ENCODE measurements around the gene NIPAL3. TPM values are rescaled to one million over a fixed set of nuclear protein-coding genes. Genes with fewer than 3 reads are reported as not detected.

NIPAL3 gene
- polyA plus RNA-seq, 1 donor (not counting 4 experiments of a cell fraction or from before 2014, with no cell fraction given), result 30.5 TPM

GRCh38 chr1:24470592-24470991 lies 55.0 kb downstream of the NIPAL3 start:
- no peak overlapping the region for H2AFZ ChIP-seq (ENCODE audit: control insufficient read depth, low read length)
- no peaks in the 10 kb centered on the region for H3K4me1 ChIP-seq (ENCODE audit: control insufficient read depth, extremely low read depth, insufficient read depth, low read length)
- H3K9me1 ChIP-seq (ENCODE audit: control insufficient read depth, extremely low read depth, insufficient read depth, low read length), result no peaks in the 10 kb centered on the region
- H3K4me3 ChIP-seq (ENCODE audit: control insufficient read depth in 2 of 3, extremely low read depth in 1 of 3, insufficient read depth in 2 of 3, low read depth in 1 of 3, low read length in 3 of 3), result no peak overlapping the region
- no peaks in the 10 kb centered on the region for H4K20me1 ChIP-seq (ENCODE audit: control insufficient read depth, extremely low read depth, insufficient read depth, low read length)
- H3K4me2 ChIP-seq (ENCODE audit: control insufficient read depth, extremely low read depth, insufficient read depth, low read depth, low read length), result no peak overlapping the region
- no peaks in the 10 kb centered on the region for H3K27me3 ChIP-seq (ENCODE audit: control insufficient read depth, extremely low read depth, insufficient read depth, low read length)
- no peaks in the 10 kb centered on the region for H3K79me2 ChIP-seq (ENCODE audit: control insufficient read depth, insufficient read depth, low read length)
- H3K27ac ChIP-seq (ENCODE audit: control insufficient read depth, insufficient read depth, low read length), result no peak overlapping the region
- peaks cover 6 to 19% of the 10 kb centered on the region in 2 experiments for H3K36me3 ChIP-seq (ENCODE audit: control insufficient read depth in 2 of 2, extremely low read depth in 1 of 2, insufficient read depth in 2 of 2, low read length in 2 of 2)
- dilution Hi-C loops (cut with MboI; ENCODE audit: extremely low pct_ligation_motif_present, low sequenced_read_pairs), result no loop called here
- no peak overlapping the region for H3K9ac ChIP-seq (ENCODE audit: control insufficient read depth, extremely low read depth, insufficient read depth, low read length)
- FAIRE-seq (no peak), DNase-seq (ENCODE audit: low read depth, low spot score) (no peak)
- H3K9me3 ChIP-seq (ENCODE audit: control insufficient read depth, low read depth, low read length), result no peaks in the 10 kb centered on the region
- no peak for TF ChIP-seq EZH2 (IDR thresholded peaks at IDR 0.05; ENCODE audit: low read length)
- no peak for TF ChIP-seq CTCF (optimal IDR thresholded peaks at IDR 0.05 in 1 of 3, IDR thresholded peaks at IDR 0.05 in 1 of 3, conservative IDR thresholded peaks at IDR 0.05 in 1 of 3; ENCODE audit: extremely low read depth in 1 of 3, insufficient read depth in 2 of 3, low read length in 3 of 3)

GRCh38 chr1:24472527-24473251 lies 57.1 kb downstream of the NIPAL3 start:
- Histone ChIP-seq H3K27ac (ENCODE audit: control insufficient read depth, insufficient read depth, low read length) (no peak overlapping the region), H3K9me1 (ENCODE audit: control insufficient read depth, extremely low read depth, insufficient read depth, low read length) (no peaks in the 10 kb centered on the region), H3K79me2 (ENCODE audit: control insufficient read depth, insufficient read depth, low read length) (no peaks in the 10 kb centered on the region), H2AFZ (ENCODE audit: control insufficient read depth, low read length) (no peak overlapping the region), H3K4me1 (ENCODE audit: control insufficient read depth, extremely low read depth, insufficient read depth, low read length) (no peaks in the 10 kb centered on the region), H3K27me3 (ENCODE audit: control insufficient read depth, extremely low read depth, insufficient read depth, low read length) (no peaks in the 10 kb centered on the region), H3K9me3 (ENCODE audit: control insufficient read depth, low read depth, low read length) (no peaks in the 10 kb centered on the region), H3K9ac (ENCODE audit: control insufficient read depth, extremely low read depth, insufficient read depth, low read length) (no peak overlapping the region), H4K20me1 (ENCODE audit: control insufficient read depth, extremely low read depth, insufficient read depth, low read length) (no peaks in the 10 kb centered on the region), H3K4me3 (ENCODE audit: control insufficient read depth in 2 of 3, extremely low read depth in 1 of 3, insufficient read depth in 2 of 3, low read depth in 1 of 3, low read length in 3 of 3) (no peak overlapping the region), H3K4me2 (ENCODE audit: control insufficient read depth, extremely low read depth, insufficient read depth, low read depth, low read length) (no peak overlapping the region), H3K36me3 (ENCODE audit: control insufficient read depth in 2 of 2, extremely low read depth in 1 of 2, insufficient read depth in 2 of 2, low read length in 2 of 2) (peaks cover 3 to 6% of the 10 kb centered on the region in 2 experiments)
- DNase-seq (ENCODE audit: low read depth, low spot score), result no peak
- FAIRE-seq, result no peak
- dilution Hi-C loops (cut with MboI; ENCODE audit: extremely low pct_ligation_motif_present, low sequenced_read_pairs), result no loop called here
- TF ChIP-seq EZH2 (IDR thresholded peaks at IDR 0.05; ENCODE audit: low read length) (no peak), CTCF (optimal IDR thresholded peaks at IDR 0.05 in 1 of 3, IDR thresholded peaks at IDR 0.05 in 1 of 3, conservative IDR thresholded peaks at IDR 0.05 in 1 of 3; ENCODE audit: extremely low read depth in 1 of 3, insufficient read depth in 2 of 3, low read length in 3 of 3) (no peak)

Data from keratinocyte (primary cell).